Posterior cingulate gyrus (tissue), 11 donors: Measurements from ENCODE around the gene CCDC87.
"Not testable (repeated sequence)": the region's sequence is repeated elsewhere in the genome, so short reads cannot be mapped to it uniquely, and the experiment has no call there.

Source experiments
- DNase-seq, 10 donors: peaks; one replicate each; pipeline versions ENCODE4 v3.0.0 to v3.0.0-alpha.2; 2020 to 2021; ENCODE audit warnings: mixed read lengths in 3 of 10
- intact Hi-C: fragments of 100-400 bp; cut with DNase I; formaldehyde crosslinking; loops from one replicate; pipeline ENCODE4 v1.15.1; 2023

Gene CCDC87

GRCh38 chr11:66617155-66617834 is 24.4 kb upstream of the CCDC87 start:
- DNase-seq = peak in 6 of 10 donors; percentile 29 to 88 (median 50)
- intact Hi-C loops = loop anchor here (2.0 kb wide), 1 partner anchor 24 kb away; the partner anchor contains the start of genes CCDC87 and CCS

GRCh38 chr11:66616379-66617154 is 23.7 kb upstream of the CCDC87 start, which contains the start of gene RBM14:
TSS of gene RBM14 (plus strand) at chr11:66616630. CDS start at chr11:66616721, 91 bp downstream.
- DNase-seq = peak; percentile 97 to 100 (median 98)
- intact Hi-C loops = loop anchor here (1.0 to 2.0 kb wide), 3 partner anchors 22 to 61 kb away; partner anchors contain the start of genes CCDC87, CCS, RBM4 and RBM4B

- intact Hi-C loops = no loop called here
- peak in 2 of 10 donors; percentile 46 to 55 for DNase-seq
Observed at GRCh38 chr11:66614073-66614472, 21.2 kb upstream of the CCDC87 start.

- intact Hi-C loops = no loop called here
- DNase-seq = no peak
Observed at GRCh38 chr11:66612458-66612857, 19.6 kb upstream of the CCDC87 start.

GRCh38 chr11:66609721-66610617 is 17.1 kb upstream of the CCDC87 start:
- no peak for DNase-seq
- intact Hi-C loops = no loop called here

GRCh38 chr11:66607126-66607834 is 14.4 kb upstream of the CCDC87 start:
- intact Hi-C loops = no loop called here

GRCh38 chr11:66606608-66607007 is 13.7 kb upstream of the CCDC87 start:
- intact Hi-C loops, DNase-seq: not testable (repeated sequence)

More at GRCh38 chr11:66607126-66607834, 14.4 kb upstream of the CCDC87 start:
- DNase-seq = peak in 4 of 10 donors; percentile 14 to 78 (median 43)

GRCh38 chr11:66604155-66604554 is 11.3 kb upstream of the CCDC87 start:
- intact Hi-C loops = no loop called here
- no peak for DNase-seq

GRCh38 chr11:66603072-66603471 is 10.2 kb upstream of the CCDC87 start:
- DNase-seq = no peak
- intact Hi-C loops = no loop called here

- DNase-seq = no peak
- intact Hi-C loops = no loop called here
Observed at GRCh38 chr11:66600631-66601233, 7.9 kb upstream of the CCDC87 start.

GRCh38 chr11:66600219-66600618 is 7.4 kb upstream of the CCDC87 start:
- intact Hi-C loops = no loop called here
- no peak for DNase-seq

- intact Hi-C loops = no loop called here
- no peak for DNase-seq
Observed at GRCh38 chr11:66598993-66599392, 6.1 kb upstream of the CCDC87 start.

GRCh38 chr11:66595245-66595904 is 2.5 kb upstream of the CCDC87 start:
- intact Hi-C loops = no loop called here
- DNase-seq = peak in 1 of 10 donors; percentile 81

- no peak for DNase-seq
- intact Hi-C loops = loop anchor here (2.0 kb wide), 2 partner anchors 23 to 45 kb away; partner anchors contain the start of genes RBM14 and RBM4
Observed at GRCh38 chr11:66593650-66594049, 787 bp upstream of the CCDC87 start.

GRCh38 chr11:66593303-66593635 is 406 bp upstream of the CCDC87 start:
- intact Hi-C loops = loop anchor here (2.0 kb wide), 2 partner anchors 24 to 46 kb away; partner anchors contain the start of genes RBM14 and RBM4
- no peak for DNase-seq

- intact Hi-C loops = no loop called here
- no peak for DNase-seq
Observed at GRCh38 chr11:66591175-66591574, 1.7 kb downstream of the CCDC87 start.

- intact Hi-C loops = no loop called here
- DNase-seq = peak in 1 of 10 donors; percentile 5
Observed at GRCh38 chr11:66589996-66590675, 2.7 kb downstream of the CCDC87 start.

GRCh38 chr11:66589315-66589714 is 3.5 kb downstream of the CCDC87 start:
- intact Hi-C loops = not testable (repeated sequence)
- DNase-seq = peak in 1 of 10 donors; percentile 10
